ENCODE measurements around the gene TMEM123.
"Not testable (repeated sequence)": the region's sequence is repeated elsewhere in the genome, so short reads cannot be mapped to it uniquely, and the experiment has no call there.

TMEM123 gene

DNA sequence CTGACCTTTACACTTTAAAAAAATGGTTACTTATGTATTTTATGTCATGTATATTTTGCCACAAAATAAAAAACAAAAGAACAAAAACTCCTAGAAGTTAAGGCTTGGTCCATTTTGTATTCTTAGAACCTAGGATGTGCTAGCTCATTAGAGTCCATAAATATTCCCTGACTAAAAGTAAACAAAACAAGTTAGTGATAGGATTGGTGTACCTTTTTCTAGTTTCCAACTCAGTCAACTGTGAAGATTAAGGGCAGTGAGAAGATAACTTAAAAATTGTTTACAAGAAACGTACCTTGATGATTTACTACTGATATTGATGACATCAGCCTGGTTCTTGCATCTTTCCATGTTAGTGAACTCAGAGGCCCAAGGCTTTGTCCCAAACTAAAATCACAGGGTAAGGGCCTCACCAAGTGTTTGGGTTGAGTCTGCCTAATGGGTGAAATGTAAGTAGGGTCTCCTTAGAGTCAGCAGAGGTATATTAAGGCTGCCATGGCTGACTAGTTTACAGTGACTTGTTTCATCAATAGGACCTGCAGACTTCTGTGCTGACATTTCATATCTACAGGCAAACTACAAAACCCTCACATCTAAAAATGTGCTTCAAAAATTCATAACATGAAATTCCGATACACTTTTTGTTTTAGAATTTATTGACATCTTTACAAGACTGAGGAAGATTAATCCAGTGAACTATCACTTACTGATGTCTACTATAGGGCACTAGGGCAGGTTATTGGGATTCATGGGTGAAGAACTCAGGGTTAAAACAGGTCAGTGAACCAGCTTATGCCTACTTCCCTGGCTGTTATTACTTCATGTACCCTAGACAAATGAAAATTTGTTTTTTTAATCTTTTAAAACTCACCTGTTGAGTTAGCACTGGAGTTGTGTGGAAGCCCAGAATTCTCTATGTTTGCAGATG, 4.4 kb downstream of the TMEM123 start:
- TF ChIP-seq, protein P1, sequence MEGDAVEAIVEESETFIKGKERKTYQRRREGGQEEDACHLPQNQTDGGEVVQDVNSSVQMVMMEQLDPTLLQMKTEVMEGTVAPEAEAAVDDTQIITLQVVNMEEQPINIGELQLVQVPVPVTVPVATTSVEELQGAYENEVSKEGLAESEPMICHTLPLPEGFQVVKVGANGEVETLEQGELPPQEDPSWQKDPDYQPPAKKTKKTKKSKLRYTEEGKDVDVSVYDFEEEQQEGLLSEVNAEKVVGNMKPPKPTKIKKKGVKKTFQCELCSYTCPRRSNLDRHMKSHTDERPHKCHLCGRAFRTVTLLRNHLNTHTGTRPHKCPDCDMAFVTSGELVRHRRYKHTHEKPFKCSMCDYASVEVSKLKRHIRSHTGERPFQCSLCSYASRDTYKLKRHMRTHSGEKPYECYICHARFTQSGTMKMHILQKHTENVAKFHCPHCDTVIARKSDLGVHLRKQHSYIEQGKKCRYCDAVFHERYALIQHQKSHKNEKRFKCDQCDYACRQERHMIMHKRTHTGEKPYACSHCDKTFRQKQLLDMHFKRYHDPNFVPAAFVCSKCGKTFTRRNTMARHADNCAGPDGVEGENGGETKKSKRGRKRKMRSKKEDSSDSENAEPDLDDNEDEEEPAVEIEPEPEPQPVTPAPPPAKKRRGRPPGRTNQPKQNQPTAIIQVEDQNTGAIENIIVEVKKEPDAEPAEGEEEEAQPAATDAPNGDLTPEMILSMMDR (IDR thresholded peaks at IDR 0.05; ENCODE audit: low read length) = no peak
- TF ChIP-seq EZH2 (IDR thresholded peaks at IDR 0.05; ENCODE audit: borderline replicate concordance, low read length) = no peak

DNA sequence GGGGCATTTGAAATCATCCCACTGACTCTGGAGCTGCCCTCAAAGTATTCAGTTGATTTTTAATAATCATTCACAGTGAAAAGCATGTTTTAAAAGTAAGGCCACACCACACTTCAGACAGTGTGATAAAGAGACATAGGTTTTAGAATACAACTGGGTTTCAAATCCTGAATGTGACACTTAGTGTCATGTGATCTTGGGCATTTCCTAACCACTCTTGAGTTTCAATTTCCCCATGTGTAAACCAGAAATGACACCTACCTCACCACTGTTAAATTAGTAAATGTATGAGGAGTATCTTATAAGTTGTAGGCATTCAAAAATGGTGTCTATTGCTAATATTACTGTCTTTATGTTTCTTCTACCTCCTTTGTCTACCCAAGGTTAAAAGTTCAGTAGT, 5.4 kb downstream of the TMEM123 start:
- no peak overlapping the region for H2AFZ ChIP-seq (ENCODE audit: low read length)
- no peak overlapping the region for H3K4me3 ChIP-seq (ENCODE audit: low read depth, low read length, poor library complexity, severe bottlenecking)
- TF ChIP-seq, protein P1 (IDR thresholded peaks at IDR 0.05; ENCODE audit: low read length) = no peak
- no peak for TF ChIP-seq EZH2 (IDR thresholded peaks at IDR 0.05; ENCODE audit: borderline replicate concordance, low read length)
- no peak overlapping the region for H3K4me2 ChIP-seq (ENCODE audit: low read length)
- no peak overlapping the region for H3K27ac ChIP-seq (ENCODE audit: low read depth, low read length, poor library complexity, severe bottlenecking)
- H3F3A ChIP-seq (ENCODE audit: insufficient read depth, low read length) = no peaks in the 10 kb centered on the region
- H3K27me3 ChIP-seq (ENCODE audit: insufficient read depth, low read length) = no peaks in the 10 kb centered on the region
- peaks cover 68% of the 10 kb centered on the region for H3K36me3 ChIP-seq (ENCODE audit: insufficient read depth, low read length)
- 0 out of 2 replicates have a peak, but pooled peaks cover 2% of the 10 kb centered on the region for H4K20me1 ChIP-seq (ENCODE audit: insufficient read depth, low read length)
- H3K9me3 ChIP-seq (ENCODE audit: low read length) = peaks cover 4% of the 10 kb centered on the region
- H3K9ac ChIP-seq (ENCODE audit: low read length) = no peak overlapping the region
- peaks cover 34% of the 10 kb centered on the region for H3K4me1 ChIP-seq (ENCODE audit: insufficient read depth, low read length, severe bottlenecking)
- no peaks in the 10 kb centered on the region for H3K9me2 ChIP-seq (ENCODE audit: low read depth, low read length)
- peaks cover 95% of the 10 kb centered on the region for H3K79me2 ChIP-seq (ENCODE audit: insufficient read depth, low read length)

More for the DNA sequence above, 4.4 kb downstream of the TMEM123 start:
- 0 out of 2 replicates have a peak, but pooled peaks cover 2% of the 10 kb centered on the region for H4K20me1 ChIP-seq (ENCODE audit: insufficient read depth, low read length)
- peak overlapping the region; percentile 97 for H3K4me3 ChIP-seq (ENCODE audit: low read depth, low read length, poor library complexity, severe bottlenecking)
- peaks cover 38% of the 10 kb centered on the region for H3K4me1 ChIP-seq (ENCODE audit: insufficient read depth, low read length, severe bottlenecking)
- no peaks in the 10 kb centered on the region for H3K9me2 ChIP-seq (ENCODE audit: low read depth, low read length)
- H2AFZ ChIP-seq (ENCODE audit: low read length) = no peak overlapping the region
- peaks cover 4% of the 10 kb centered on the region for H3K9me3 ChIP-seq (ENCODE audit: low read length)
- H3F3A ChIP-seq (ENCODE audit: insufficient read depth, low read length) = no peaks in the 10 kb centered on the region
- peak overlapping the region; percentile 96 for H3K4me2 ChIP-seq (ENCODE audit: low read length)
- H3K36me3 ChIP-seq (ENCODE audit: insufficient read depth, low read length) = peaks cover 68% of the 10 kb centered on the region
- H3K27ac ChIP-seq (ENCODE audit: low read depth, low read length, poor library complexity, severe bottlenecking) = peak overlapping the region; percentile 90
- H3K27me3 ChIP-seq (ENCODE audit: insufficient read depth, low read length) = no peaks in the 10 kb centered on the region
- peaks cover 91% of the 10 kb centered on the region for H3K79me2 ChIP-seq (ENCODE audit: insufficient read depth, low read length)
- no peak overlapping the region; the same call in 1 of the 2 replicates for H3K9ac ChIP-seq (ENCODE audit: low read length)

DNA sequence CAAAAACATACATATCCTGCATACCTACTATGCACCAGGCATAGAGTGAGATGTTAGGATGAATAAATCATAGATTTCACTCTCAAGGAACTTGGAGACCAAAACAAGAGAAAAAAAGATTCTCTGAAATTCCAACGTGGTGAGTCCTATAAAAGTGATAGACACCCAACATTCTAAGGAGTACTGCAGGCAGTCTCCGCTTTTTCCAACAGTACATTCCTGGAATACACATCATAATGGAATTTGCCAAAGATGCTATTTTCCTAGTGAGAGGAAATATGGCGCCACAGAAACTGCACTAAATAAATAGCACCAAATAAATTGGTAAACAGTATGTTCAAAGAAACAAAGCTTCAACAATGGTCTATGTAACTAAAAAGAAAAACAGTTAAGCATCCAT, 6.0 kb downstream of the TMEM123 start:
- H3K27ac ChIP-seq (ENCODE audit: low read depth, low read length, poor library complexity, severe bottlenecking) = no peak overlapping the region
- TF ChIP-seq, protein P1 (IDR thresholded peaks at IDR 0.05; ENCODE audit: low read length) = no peak
- no peak for TF ChIP-seq EZH2 (IDR thresholded peaks at IDR 0.05; ENCODE audit: borderline replicate concordance, low read length)

DNA sequence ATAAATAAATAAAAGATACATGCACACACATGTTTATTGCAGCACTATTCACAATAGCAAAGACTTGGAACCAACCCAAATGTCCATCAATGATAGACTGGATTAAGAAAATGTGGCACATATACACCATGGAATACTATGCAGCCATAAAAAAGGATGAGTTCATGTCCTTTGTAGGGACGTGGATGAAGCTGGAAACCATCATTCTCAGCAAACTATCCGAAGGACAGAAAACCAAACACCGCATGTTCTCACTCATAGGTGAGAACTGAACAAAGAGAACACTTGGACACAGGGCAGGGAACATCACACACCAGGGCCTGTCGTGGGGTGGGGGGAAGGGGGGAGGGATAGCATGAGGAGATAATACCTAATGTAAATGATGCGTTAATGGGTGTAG, 7.9 kb downstream of the TMEM123 start:
- H3K9me3 ChIP-seq (ENCODE audit: low read length); H4K20me1 ChIP-seq (ENCODE audit: insufficient read depth, low read length); H2AFZ ChIP-seq (ENCODE audit: low read length); H3K9me2 ChIP-seq (ENCODE audit: low read depth, low read length); H3K27me3 ChIP-seq (ENCODE audit: insufficient read depth, low read length); H3K27ac ChIP-seq (ENCODE audit: low read depth, low read length, poor library complexity, severe bottlenecking); H3K4me3 ChIP-seq (ENCODE audit: low read depth, low read length, poor library complexity, severe bottlenecking); H3F3A ChIP-seq (ENCODE audit: insufficient read depth, low read length); H3K4me2 ChIP-seq (ENCODE audit: low read length); H3K9ac ChIP-seq (ENCODE audit: low read length): not testable (repeated sequence)
- Histone ChIP-seq H3K79me2 (ENCODE audit: insufficient read depth, low read length) (peaks cover 83% of the 10 kb centered on the region), H3K4me1 (ENCODE audit: insufficient read depth, low read length, severe bottlenecking) (peaks cover 23% of the 10 kb centered on the region), H3K36me3 (ENCODE audit: insufficient read depth, low read length) (peaks cover 56% of the 10 kb centered on the region)

More for the DNA sequence above, 6.0 kb downstream of the TMEM123 start:
- Histone ChIP-seq H3K27me3 (ENCODE audit: insufficient read depth, low read length) (no peaks in the 10 kb centered on the region), H4K20me1 (ENCODE audit: insufficient read depth, low read length) (0 out of 2 replicates have a peak, but pooled peaks cover 2% of the 10 kb centered on the region), H3K9me3 (ENCODE audit: low read length) (peaks cover 4% of the 10 kb centered on the region), H3K79me2 (ENCODE audit: insufficient read depth, low read length) (peaks cover 94% of the 10 kb centered on the region), H2AFZ (ENCODE audit: low read length) (no peak overlapping the region), H3K4me3 (ENCODE audit: low read depth, low read length, poor library complexity, severe bottlenecking) (no peak overlapping the region), H3K36me3 (ENCODE audit: insufficient read depth, low read length) (peaks cover 68% of the 10 kb centered on the region), H3K9ac (ENCODE audit: low read length) (no peak overlapping the region), H3K4me2 (ENCODE audit: low read length) (no peak overlapping the region), H3F3A (ENCODE audit: insufficient read depth, low read length) (no peaks in the 10 kb centered on the region), H3K4me1 (ENCODE audit: insufficient read depth, low read length, severe bottlenecking) (peaks cover 34% of the 10 kb centered on the region), H3K9me2 (ENCODE audit: low read depth, low read length) (no peaks in the 10 kb centered on the region)

DNA sequence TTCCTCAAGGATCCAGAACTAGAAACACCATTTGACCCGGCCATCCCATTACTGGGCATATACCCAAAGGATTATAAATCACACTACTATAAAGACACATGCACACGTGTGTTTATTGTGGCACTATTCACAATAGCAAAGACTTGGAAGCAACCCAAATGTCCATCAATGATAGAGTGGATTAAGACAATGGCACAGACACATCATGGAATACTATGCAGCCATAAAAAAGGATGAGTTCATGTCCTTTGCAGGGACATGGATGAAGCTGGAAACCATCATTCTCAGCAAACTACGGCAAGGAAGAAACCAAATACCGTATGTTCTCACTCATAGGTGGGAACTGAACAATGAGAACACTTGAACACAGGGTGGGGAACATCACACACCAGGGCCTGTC, 8.4 kb downstream of the TMEM123 start:
- H3K36me3 ChIP-seq (ENCODE audit: insufficient read depth, low read length) = peaks cover 55% of the 10 kb centered on the region
- H3K79me2 ChIP-seq (ENCODE audit: insufficient read depth, low read length) = peaks cover 79% of the 10 kb centered on the region
- H3K4me2 ChIP-seq (ENCODE audit: low read length) = not testable (repeated sequence)

More for the DNA sequence above, 8.4 kb downstream of the TMEM123 start:
- H3K4me3 ChIP-seq (ENCODE audit: low read depth, low read length, poor library complexity, severe bottlenecking); H2AFZ ChIP-seq (ENCODE audit: low read length); H3K27ac ChIP-seq (ENCODE audit: low read depth, low read length, poor library complexity, severe bottlenecking); H3K9me3 ChIP-seq (ENCODE audit: low read length); H4K20me1 ChIP-seq (ENCODE audit: insufficient read depth, low read length); H3K9me2 ChIP-seq (ENCODE audit: low read depth, low read length); H3K27me3 ChIP-seq (ENCODE audit: insufficient read depth, low read length); H3F3A ChIP-seq (ENCODE audit: insufficient read depth, low read length); H3K9ac ChIP-seq (ENCODE audit: low read length): not testable (repeated sequence)
- peaks cover 18% of the 10 kb centered on the region for H3K4me1 ChIP-seq (ENCODE audit: insufficient read depth, low read length, severe bottlenecking)

Data from OCI-LY1 (cell line).